Fibroblast of mammary gland (primary cell): ENCODE results near the gene LNPK.
"Not testable (repeated sequence)": the region's sequence is repeated elsewhere in the genome, so short reads cannot be mapped to it uniquely, and the experiment has no call there.

Source experiments
- DNase-seq: peaks from one replicate; pipeline ENCODE4 v3.0.0-alpha.2; 2010; ENCODE audit warnings: low read depth
- H3K4me3 ChIP-seq: 2 replicates; pipeline ENCODE4 v1.5.1; 2011; ENCODE audit warnings: low read depth, mild to moderate bottlenecking, low read length, moderate library complexity; ENCODE audit not compliant: control insufficient read depth
- TF ChIP-seq, protein P1 (sequence below): conservative IDR thresholded peaks from 2 replicates; pipeline ENCODE4 v1.5.1; 2011; ENCODE audit warnings: low read depth, low read length, inconsistent platforms; ENCODE audit not compliant: control insufficient read depth, insufficient read depth

The LNPK gene

DNA sequence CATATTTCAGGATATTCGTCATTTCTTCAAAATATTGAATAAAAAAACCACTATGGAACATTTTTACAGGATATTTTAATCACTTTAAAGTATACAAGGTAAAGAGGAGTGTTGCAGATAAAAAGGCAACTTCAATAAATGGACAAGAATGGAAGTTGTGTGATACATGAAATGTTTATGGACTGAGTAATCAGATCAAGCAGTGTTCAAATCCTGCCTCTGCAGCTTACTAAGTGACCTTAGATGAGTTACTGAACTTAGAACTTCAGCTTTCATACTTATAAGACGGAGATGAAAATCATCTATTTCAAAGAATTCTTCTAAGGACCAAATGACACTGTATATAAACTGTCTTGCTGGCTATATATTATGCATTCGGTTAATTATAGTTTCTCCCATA is 87.2 kb downstream of the LNPK start:
- H3K4me3 ChIP-seq: no peak overlapping the region
- TF ChIP-seq, protein P1, sequence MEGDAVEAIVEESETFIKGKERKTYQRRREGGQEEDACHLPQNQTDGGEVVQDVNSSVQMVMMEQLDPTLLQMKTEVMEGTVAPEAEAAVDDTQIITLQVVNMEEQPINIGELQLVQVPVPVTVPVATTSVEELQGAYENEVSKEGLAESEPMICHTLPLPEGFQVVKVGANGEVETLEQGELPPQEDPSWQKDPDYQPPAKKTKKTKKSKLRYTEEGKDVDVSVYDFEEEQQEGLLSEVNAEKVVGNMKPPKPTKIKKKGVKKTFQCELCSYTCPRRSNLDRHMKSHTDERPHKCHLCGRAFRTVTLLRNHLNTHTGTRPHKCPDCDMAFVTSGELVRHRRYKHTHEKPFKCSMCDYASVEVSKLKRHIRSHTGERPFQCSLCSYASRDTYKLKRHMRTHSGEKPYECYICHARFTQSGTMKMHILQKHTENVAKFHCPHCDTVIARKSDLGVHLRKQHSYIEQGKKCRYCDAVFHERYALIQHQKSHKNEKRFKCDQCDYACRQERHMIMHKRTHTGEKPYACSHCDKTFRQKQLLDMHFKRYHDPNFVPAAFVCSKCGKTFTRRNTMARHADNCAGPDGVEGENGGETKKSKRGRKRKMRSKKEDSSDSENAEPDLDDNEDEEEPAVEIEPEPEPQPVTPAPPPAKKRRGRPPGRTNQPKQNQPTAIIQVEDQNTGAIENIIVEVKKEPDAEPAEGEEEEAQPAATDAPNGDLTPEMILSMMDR: no peak
- peak; percentile 13 for DNase-seq

DNA sequence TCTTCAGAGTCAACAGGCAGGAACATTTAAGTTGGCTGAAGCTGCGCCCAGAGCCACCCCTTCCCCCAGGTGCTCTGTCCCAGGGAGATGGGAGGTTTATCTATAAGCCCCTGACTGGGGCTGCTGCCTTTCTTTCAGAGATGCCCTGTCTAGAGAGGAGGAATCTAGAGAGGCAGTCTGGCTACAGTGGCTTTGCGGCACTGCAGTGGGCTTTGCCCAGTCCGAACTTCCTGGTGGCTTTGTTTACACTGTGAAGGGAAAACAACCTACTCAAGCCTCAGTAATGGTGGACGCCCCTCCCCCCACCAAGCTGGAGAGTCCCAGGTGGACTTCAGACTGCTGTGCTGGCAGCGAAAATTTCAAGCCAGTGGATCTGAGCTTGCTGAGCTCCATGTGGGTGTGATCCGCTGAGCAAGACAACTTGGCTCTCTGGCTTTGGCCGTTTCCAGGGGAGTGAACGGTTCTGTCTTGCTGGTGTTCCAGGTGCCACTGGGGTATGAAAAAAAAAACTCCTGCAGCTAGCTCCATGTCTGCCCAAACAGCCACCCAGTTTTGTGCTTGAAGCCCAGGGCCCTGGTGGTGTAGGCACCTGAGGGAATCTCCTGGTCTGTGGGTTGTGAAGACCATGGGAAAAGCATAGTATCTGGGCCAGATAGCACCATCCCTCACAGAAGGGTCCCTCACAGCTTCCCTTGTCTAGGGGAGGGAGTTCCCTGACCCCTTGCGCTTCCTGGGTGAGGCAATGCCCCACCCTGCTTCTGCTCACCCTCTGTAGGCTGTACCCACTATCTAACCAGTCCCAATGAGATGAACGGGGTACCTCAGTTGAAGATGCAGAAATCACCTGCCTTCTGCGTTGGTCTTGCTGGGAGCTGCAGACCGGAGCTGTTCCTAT is 88.0 kb downstream of the LNPK start:
- not testable (repeated sequence) for DNase-seq, H3K4me3 ChIP-seq

GRCh38 chr2:175913267-175913666 is 88.8 kb downstream of the LNPK start:
- not testable (repeated sequence) for H3K4me3 ChIP-seq, DNase-seq

DNA sequence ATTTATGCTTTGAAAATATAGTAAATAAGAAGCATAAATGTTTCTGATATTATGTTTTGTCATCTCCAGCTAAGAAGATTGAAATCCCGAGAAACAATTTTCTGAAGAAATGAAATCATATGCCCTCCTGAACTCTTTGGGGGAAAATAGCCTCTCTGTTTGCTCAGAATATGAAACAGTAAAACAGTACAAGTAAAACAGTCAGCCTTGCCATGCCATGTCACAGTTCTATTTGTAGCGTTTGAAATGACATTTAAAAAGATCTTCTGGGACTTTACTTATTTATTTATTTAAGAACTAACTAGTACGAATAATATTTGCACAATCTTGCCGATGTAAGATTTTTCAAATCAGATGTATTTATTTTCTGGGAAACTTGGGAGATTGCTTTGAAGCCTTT is 98.0 kb downstream of the LNPK start:
- no peak overlapping the region for H3K4me3 ChIP-seq
- TF ChIP-seq, protein P1: no peak
- no peak for DNase-seq

- DNase-seq: no peak
- TF ChIP-seq, protein P1: no peak
- no peak overlapping the region for H3K4me3 ChIP-seq
Observed at GRCh38 chr2:175903384-175903936, 98.6 kb downstream of the LNPK start.

DNA sequence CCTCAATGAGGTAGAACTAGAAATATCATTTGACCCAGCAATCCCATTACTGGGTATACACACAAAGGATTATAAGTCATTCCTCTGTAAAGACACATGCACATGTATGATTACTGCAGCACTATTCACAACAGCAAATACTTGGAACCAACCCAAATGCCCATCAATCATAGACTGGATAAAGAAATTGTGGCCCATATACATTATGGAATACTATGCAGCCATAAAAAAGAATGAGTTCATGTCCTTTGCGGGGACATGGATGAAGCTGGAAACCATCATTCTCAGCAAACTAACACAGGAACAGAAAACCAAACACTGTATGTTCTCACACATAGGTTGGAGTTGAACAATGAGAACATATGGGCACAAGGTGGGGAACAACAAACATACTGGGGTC is 106.1 kb downstream of the LNPK start:
- DNase-seq, H3K4me3 ChIP-seq: not testable (repeated sequence)

DNA sequence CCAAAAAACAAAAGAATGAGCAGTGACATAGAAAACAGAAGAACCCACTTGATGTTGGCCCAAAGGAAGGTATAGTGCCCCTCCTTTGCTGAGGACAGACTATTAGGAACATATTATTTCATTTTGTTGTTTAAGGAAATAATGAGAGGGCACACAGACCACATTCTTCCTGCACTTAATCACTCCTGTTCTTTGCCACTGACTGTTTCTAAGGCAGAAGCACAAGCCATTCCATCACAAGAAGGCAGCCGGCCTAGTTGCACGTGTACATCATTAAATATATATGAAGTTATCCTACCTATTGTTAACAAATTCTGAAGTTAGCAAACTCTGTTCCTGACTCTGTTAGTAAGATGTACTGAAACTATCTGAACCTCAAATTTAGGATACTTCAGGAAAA is 110.0 kb downstream of the LNPK start:
- DNase-seq: peak; percentile 25
- TF ChIP-seq, protein P1: no peak
- no peak overlapping the region for H3K4me3 ChIP-seq

GRCh38 chr2:175890636-175891242 is 111.3 kb downstream of the LNPK start:
- no peak for DNase-seq
- no peak overlapping the region for H3K4me3 ChIP-seq
- TF ChIP-seq, protein P1: no peak
